HS-27A (cell line): ENCODE results near the gene PCNA.
"Not testable (repeated sequence)": the region's sequence is repeated elsewhere in the genome, so short reads cannot be mapped to it uniquely, and the experiment has no call there.

Experiments
- DNase-seq: peaks from one replicate; pipeline ENCODE4 v3.0.0-alpha.2; 2012; ENCODE audit warnings: low read depth, missing footprints

Gene PCNA

GRCh38 chr20:5141615-5142014, 21.9 kb upstream of the PCNA start:
- DNase-seq, result no peak

DNA sequence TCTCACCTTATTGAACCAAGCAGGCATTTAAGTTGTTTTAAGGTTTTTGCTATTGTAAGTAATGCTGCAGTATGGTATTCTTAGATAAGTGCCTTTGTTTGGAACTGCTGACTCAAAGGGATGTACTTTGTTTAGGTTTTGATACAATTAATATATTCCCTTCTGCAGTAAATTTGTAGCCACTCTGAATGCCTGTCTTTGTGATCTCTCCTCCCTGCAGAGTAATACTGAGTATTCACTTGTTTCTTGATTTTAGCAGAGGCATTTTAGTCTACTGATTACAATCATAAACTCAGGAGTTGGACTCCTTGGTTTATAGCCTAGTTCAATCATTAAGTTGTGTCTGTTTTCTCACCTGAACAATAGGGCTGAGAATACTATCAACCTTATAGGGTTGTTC, 20.4 kb upstream of the PCNA start:
- no peak for DNase-seq

- no peak for DNase-seq
These were observed 16.3 kb upstream of the PCNA start for GRCh38 chr20:5136096-5136495.

GRCh38 chr20:5135363-5136012, 15.7 kb upstream of the PCNA start:
- DNase-seq, result no peak

DNA sequence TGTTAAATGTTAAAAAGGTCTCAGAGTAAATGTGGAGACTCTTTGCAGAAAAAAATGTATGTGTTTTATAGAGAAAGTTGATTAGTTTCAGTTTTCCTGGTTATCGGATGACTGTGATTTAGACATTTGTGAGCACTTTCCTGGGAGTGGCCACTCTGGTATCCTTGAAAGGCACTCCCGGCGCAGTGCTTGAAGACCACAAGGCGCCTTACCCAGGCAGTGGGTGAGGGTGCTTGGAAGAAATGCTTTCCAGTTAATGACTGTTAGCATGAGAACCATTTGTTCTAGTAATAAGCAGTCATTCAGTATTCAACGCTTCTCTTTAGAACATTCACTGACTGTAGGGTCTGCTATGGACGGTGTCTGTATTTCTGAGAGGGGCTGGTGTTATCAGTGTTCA, 14.2 kb upstream of the PCNA start:
- no peak for DNase-seq

DNA sequence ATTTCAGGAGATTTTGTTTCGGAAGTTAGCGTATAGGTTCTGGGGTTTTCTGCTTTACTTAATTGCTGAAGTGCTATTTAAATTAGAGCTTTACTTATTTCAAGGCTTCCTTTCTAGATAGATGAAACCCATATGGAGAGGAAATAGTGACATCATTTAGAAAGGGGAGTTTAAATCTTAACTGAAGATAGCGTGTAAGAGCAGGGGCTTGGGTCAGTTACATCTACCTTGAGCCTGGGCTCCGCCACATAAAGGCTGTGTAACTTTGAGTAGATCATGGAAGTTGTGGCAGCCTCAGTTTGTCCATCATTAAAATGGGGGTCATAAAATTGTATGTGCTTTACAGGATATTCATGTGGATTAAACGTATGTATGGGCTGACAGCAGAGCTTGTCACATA, 11.7 kb upstream of the PCNA start:
- DNase-seq, result no peak

DNA sequence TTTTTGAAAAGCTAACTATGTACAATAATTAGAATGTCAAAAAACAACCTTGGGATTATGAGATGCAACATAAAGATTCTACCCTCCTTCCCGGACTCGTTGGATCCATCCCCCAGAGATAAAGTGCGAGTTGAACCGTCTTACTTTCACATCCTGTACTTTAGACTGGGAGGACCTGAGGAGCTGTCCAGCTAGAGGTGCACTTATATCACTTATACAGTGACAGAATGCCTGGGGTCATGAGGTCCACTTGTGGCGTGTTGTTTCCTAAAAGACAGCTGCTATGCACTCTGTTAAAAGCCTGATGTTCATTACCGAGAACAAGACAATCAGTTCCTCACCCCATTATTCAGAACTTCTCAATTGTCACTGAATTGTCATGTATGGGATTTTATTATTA, 9.1 kb upstream of the PCNA start:
- DNase-seq, result no peak

DNA sequence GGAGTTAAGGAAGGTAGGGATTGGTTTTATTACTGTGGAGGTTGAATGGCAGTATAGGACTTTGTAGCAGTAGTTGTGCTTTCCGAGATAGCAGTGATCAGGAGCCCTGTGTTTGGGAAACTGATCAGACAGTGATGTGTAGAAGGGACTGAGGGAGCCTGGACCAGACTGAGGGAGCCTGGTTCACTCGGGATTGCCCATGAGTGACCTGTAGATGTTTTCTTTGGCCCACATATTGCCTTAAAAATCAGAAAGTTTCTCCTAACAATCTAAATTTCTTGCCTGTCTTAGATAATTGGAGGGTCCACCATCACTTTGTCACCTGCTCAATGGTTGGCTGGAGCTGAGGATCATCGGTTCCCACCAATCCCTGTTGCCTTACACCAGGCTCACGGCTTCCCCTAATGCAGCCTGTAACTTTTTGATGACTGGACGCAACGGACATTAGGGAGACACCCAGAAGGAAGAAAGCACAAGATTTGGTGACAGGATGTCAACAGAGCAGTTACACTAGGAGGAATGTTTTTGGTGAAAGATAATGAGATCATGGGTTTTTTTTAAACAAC, 8.2 kb upstream of the PCNA start:
- no peak for DNase-seq

GRCh38 chr20:5127204-5127858, 7.6 kb upstream of the PCNA start:
- DNase-seq, result no peak

- DNase-seq, result peak; percentile 97
These were observed 6.9 kb upstream of the PCNA start, which contains the start of gene CDS2 for GRCh38 chr20:5126512-5127203. Gene CDS2 (plus strand): TSS chr20:5127008. CDS start chr20:5127093, 85 bp downstream.

DNA sequence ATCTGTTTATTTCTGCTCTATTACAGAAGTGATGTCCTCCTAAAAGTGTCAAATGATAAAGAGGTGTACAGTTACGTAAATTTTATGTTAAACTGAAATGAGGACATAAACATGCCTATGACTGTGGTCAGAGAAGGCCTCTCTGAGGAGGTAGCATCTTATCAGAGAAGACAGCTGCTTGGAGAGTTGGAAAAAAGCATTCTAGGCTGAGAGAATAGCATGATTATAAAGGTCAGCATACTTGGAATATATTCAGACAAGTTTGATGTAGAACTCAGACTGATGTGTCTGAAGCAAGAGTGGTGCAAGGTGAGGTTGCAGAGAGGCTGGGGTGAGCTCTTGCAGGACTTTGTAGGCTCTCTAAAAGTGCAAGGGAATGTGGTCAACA, 3.1 kb upstream of the PCNA start:
- DNase-seq, result no peak

DNA sequence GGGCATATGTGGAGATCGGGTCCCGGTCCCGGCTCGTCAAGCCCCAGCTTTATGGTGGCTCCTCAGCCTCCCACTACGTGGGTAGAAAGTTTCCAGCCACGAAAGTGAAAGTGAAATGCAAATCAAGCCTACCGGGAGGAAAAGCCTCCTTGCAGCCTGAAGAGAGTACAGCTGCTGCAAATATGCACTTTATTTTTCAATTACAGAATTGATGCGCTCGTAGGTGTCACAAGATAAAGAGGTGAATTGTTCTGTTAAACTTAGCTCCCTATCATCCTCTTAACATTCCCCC, 373 bp upstream of the PCNA start:
- DNase-seq, result no peak

GRCh38 chr20:5119143-5119434, 669 bp downstream of the PCNA start:
- DNase-seq, result no peak

DNA sequence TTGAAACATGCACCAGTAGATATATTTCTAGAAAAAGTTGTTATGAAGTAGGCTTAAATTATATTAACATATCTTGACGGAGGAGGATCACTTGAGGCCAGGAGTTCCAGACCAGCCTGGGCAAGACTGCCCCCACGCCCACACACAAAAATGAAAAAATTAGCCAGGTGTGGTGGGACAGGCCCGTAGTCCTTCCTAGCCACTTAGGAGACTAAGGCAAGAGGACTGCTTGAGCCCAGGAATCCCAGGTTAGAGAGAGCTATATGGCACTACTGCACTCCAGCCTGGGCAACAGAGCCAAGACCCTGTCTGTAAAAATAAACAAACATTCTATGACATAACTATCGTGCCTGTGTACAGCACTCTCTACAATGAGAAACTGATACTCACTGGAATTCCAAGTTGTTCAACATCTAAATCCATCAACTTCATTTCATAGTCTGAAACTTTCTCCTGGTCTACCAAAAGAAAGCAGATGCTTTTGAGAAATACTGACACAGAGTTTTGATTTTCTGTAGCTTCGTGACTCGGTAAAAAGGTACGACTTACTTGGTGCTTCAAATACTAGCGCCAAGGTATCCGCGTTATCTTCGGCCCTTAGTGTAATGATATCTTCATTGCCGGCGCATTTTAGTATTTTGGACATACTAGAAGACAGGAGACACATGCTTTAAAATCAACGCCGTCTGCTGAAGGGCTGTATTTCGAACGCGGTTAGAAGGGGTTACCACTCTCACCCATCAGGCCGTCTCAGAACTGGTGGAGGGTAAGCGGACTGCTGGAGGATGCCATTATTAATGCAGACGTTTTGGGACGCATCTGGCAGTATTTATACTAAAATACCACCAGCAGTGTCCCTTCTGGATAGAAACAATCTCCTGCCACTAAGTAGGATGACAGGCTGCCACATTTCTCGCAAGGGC, 1.3 kb downstream of the PCNA start:
- DNase-seq, result no peak

- no peak for DNase-seq
These were observed 2.9 kb downstream of the PCNA start for GRCh38 chr20:5116875-5117274.

DNA sequence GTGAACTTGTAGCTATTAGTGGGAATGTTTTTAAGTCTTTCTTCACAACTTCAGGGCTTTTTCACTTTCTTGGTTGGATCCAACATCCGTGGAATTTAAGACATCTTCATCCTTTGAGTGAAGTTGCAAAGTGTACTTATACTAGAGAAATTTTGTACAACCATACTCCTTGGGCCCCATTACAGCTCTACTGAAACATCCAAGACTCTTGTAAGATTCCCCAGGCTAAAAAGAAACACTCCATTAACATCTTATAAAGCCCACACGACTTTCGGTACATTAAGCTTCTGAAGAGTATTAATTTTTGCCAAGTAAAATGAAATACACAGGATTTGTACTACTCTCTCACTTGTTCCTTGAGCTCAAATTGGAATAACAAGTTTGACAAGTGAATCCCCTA, 5.4 kb downstream of the PCNA start:
- no peak for DNase-seq

DNA sequence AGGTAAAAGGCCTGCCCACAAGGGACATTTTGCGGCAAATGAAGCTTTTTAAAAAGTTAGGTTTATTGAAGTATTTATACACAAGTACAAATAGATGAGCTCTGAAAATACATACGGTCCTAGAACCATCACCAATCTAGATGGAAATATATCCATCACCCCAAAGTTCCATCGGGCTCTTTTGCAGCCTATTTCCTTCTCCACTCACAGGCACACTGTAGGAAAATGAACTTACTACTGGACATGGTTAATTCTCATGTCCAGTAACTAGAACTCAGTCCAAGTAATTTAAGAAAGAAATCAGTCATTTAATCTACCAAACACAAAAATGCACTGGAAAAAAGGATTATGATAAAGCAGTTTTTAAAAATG, 6.2 kb downstream of the PCNA start:
- DNase-seq, result no peak

DNA sequence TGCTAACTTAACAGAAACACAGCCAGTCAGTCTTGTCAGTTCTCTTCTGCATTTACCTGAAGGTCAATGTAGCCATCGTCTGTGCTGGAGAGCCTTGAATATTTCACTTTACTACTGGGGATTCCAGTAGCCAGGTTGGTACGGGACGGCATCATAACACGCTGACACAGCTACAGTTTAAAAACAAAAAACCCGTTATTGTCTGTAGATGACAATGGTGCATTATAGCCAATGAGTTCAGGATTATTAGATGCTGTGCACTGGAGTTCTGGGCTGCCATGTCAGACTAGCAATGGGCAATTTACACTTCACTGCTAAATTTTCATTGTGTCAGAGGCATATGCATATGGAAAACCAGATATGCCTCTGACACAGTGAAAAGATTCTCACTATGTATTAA, 10.5 kb downstream of the PCNA start:
- no peak for DNase-seq

- DNase-seq, result no peak
These were observed 15.3 kb downstream of the PCNA start for GRCh38 chr20:5104479-5104878.

- DNase-seq, result no peak
These were observed 18.9 kb downstream of the PCNA start for GRCh38 chr20:5100684-5101347.

DNA sequence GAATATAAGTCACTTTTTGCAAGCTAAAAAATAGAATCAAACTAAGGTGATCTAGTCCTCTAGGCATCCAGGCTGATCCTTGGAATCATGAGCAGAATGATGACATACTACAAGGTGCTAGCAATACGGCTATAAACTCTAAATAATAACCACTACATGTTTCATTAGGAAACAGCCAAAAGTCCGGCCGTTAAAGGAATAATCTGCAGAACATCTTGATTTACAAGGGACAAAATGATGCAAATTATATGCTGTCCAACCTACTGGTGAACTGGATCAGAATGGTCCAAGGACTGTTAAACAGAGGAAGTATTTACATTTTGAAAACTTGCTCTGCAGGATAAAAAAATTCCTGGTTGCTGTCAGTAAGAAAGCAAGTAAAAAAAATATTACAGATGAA, 19.8 kb downstream of the PCNA start:
- not testable (repeated sequence) for DNase-seq

DNA sequence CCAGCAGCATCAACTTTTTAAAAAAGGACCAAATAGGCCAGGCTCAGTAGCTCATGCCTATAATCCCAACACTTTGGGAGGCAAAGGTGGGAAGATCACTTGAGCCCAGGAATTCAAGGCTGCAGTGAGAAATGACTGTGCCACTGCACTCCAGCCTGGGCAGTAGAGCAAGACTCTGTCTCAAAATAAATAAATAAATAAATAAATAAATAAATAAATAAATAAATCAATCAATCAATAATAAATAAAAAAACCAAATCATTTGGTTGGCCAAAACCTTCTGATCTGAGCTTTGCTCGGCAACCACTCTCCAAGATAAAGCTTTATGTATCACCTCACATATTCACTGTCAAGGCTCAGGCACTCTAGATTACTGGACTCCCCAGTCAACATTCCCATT, 20.7 kb downstream of the PCNA start:
- DNase-seq, result not testable (repeated sequence)
